Mucosa of rectum (tissue), 2 donors: ENCODE measurements around the gene BEX4.
A peak's percentile ranks its signal among the peaks of the same experiment; 100 is the strongest.

Source experiments
- H3K27ac ChIP-seq, 2 donors: one replicate each; pipeline ENCODE4 v1.7.0; 2013; ENCODE audit warnings: inconsistent platforms in 2 of 2, low read depth in 2 of 2, low read length in 2 of 2
- H3K27me3 ChIP-seq, 2 donors: one replicate each; pipeline ENCODE4 v1.7.0; 2013; ENCODE audit warnings: low read length in 2 of 2; ENCODE audit not compliant: control insufficient read depth in 2 of 2, insufficient read depth in 2 of 2
- H3K36me3 ChIP-seq, 2 donors: one replicate each; pipeline ENCODE4 v1.7.0; 2013; ENCODE audit warnings: low read length in 2 of 2; ENCODE audit not compliant: control insufficient read depth in 2 of 2, insufficient read depth in 2 of 2
- H3K4me1 ChIP-seq, 2 donors: one replicate each; pipeline ENCODE4 v1.7.0; 2013; ENCODE audit warnings: low read length in 2 of 2, mild to moderate bottlenecking in 1 of 2; ENCODE audit not compliant: control insufficient read depth in 2 of 2, insufficient read depth in 2 of 2
- H3K4me3 ChIP-seq, 2 donors: one replicate each; pipeline ENCODE4 v1.7.0; 2013; ENCODE audit warnings: low read length in 2 of 2
- H3K9ac ChIP-seq, 2 donors: one replicate each; pipeline ENCODE4 v1.7.0; 2013; ENCODE audit warnings: low read length in 2 of 2, low read depth in 1 of 2, mild to moderate bottlenecking in 1 of 2
- H3K9me3 ChIP-seq, 2 donors: one replicate each; pipeline ENCODE4 v1.7.0; 2013; ENCODE audit warnings: low read length in 2 of 2; ENCODE audit not compliant: control insufficient read depth in 2 of 2
- donor health status: healthy.
- donor health status: Normal muscosa, but diverticular disease.

The BEX4 gene

DNA sequence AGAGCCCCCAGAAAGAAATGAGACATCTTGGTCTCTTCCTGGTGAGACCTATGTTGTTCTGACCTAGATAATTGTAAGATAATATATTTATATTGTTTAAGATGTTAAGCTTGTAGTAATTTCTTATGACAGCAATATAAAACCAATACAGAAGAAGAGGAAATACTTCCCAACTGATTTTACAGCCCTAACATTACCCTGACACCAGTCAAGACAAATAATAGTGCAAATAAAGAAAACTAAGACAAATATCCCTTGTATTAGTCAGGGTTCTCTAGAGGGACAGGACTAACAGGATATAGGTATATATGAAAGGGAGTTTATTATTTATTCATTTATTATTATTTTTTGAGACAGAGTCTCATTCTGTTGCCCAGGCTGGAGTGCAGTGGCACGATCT lies 21.4 kb downstream of the BEX4 start:
- H3K27me3 ChIP-seq: peaks cover 0 to 3% of the 10 kb centered on the region in 2 donors
- no peak overlapping the region for H3K4me3 ChIP-seq
- peaks cover 3 to 4% of the 10 kb centered on the region in 2 donors for H3K4me1 ChIP-seq
- H3K36me3 ChIP-seq: no peaks in the 10 kb centered on the region
- no peak overlapping the region for H3K9ac ChIP-seq
- H3K27ac ChIP-seq: no peak overlapping the region
- H3K9me3 ChIP-seq: no peaks in the 10 kb centered on the region

DNA sequence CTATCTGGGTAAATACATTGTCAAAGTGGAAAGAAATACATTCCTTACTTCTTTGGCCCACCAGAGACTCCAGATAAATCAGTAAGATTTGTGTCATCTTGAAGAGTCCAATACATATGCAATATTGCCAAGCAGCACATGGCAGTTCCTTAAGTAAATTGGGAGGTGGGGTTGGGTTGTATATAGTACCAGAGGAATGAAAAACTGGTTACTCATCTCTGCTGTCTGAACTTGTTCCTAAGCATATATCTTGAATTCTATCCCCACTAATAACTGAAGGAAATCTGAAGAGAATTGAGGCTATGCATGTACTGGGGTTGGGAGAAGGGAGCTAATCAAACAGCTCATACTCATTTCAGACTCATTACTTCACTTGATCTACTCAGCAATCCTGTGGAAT lies 25.2 kb downstream of the BEX4 start:
- H3K27ac ChIP-seq: no peak overlapping the region
- no peak overlapping the region for H3K4me3 ChIP-seq
- H3K27me3 ChIP-seq: peaks cover 3% of the 10 kb centered on the region in 2 donors
- H3K9ac ChIP-seq: no peak overlapping the region
- no peaks in the 10 kb centered on the region for H3K9me3 ChIP-seq
- H3K4me1 ChIP-seq: no peaks in the 10 kb centered on the region
- H3K36me3 ChIP-seq: no peaks in the 10 kb centered on the region

DNA sequence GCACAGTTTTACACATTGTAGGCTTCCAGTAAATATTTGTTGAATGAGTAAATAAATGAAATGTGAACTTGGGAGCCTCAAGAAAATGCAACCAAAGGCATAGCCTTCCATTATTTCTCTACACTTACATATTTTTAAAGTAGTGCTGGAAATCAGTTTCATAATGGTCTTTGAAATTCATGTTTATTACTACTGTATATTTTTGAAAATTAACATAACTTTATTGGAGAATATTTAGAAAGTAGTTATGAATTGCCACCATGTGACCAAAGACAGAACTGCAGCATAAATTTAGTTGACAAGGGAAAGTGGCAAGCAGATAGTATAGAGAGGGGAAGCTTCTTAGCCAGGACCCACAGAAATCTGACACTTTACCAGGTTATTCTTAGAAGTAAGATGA lies 33.6 kb downstream of the BEX4 start:
- Histone ChIP-seq H3K9me3 (no peaks in the 10 kb centered on the region), H3K36me3 (peaks cover 0 to 5% of the 10 kb centered on the region in 2 donors), H3K27me3 (no peaks in the 10 kb centered on the region), H3K9ac (no peak overlapping the region), H3K4me1 (peaks cover 0 to 3% of the 10 kb centered on the region in 2 donors), H3K4me3 (no peak overlapping the region), H3K27ac (no peak overlapping the region)

DNA sequence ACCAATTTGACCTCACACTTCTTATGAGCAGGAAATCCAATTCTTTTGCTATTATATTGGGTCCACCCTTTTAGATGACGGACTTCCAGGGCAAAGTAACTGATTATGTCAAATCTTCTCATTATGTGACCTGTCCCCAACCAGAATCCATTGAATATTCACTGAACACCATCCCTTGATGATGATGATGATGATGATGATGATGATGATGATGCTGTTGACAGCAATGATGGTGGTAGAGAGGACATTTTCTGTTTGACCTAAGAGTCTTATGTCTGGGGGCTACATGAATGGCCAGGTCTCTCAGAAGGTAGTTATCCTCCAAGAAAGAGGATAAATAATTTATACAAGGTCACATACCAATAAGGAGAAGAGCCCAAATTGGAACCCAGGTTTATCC lies 34.9 kb downstream of the BEX4 start:
- peaks cover 0 to 5% of the 10 kb centered on the region in 2 donors for H3K4me1 ChIP-seq
- H3K27ac ChIP-seq: no peak overlapping the region
- no peaks in the 10 kb centered on the region for H3K9me3 ChIP-seq
- H3K9ac ChIP-seq: no peak overlapping the region
- H3K36me3 ChIP-seq: peaks cover 0 to 5% of the 10 kb centered on the region in 2 donors
- H3K27me3 ChIP-seq: peaks cover 0 to 2% of the 10 kb centered on the region in 2 donors
- no peak overlapping the region for H3K4me3 ChIP-seq

GRCh38 chrX:103250977-103251376 lies 36.1 kb downstream of the BEX4 start:
- Histone ChIP-seq H3K36me3 (peaks cover 0 to 5% of the 10 kb centered on the region in 2 donors), H3K27me3 (peaks cover 0 to 3% of the 10 kb centered on the region in 2 donors), H3K4me1 (peaks cover 0 to 5% of the 10 kb centered on the region in 2 donors), H3K9ac (no peak overlapping the region), H3K27ac (no peak overlapping the region), H3K9me3 (no peaks in the 10 kb centered on the region), H3K4me3 (no peak overlapping the region)

DNA sequence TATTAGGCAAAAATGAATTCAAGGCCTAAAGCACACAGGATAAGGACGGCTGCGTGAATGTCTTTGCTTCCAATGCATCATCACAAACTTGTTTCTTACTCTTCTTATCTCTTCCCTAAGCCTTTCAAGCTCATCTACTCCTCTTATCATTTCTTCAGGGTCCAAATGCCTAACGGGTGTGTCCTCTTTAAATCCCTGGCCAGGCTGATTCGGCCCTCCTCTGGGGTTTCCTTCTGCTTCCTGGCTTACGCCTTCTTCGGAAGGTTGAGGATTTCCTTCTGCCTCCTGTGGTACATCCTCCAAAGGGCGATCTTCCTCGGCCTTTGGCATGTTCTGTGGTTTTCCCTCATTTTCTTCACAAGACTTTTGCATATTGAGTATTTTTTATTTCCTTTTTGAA lies 38.7 kb downstream of the BEX4 start:
- H3K36me3 ChIP-seq: peaks cover 0 to 5% of the 10 kb centered on the region in 2 donors
- peaks cover 0 to 5% of the 10 kb centered on the region in 2 donors for H3K4me1 ChIP-seq
- H3K27me3 ChIP-seq: peaks cover 0 to 6% of the 10 kb centered on the region in 2 donors
- H3K9me3 ChIP-seq: no peaks in the 10 kb centered on the region
- H3K27ac ChIP-seq: peak overlapping the region in 1 of 2 donors; percentile 17
- peak overlapping the region in 1 of 2 donors; percentile 85 for H3K9ac ChIP-seq
- H3K4me3 ChIP-seq: peak overlapping the region; percentile 72 to 92

GRCh38 chrX:103254171-103254824 lies 39.4 kb downstream of the BEX4 start:
- H3K4me3 ChIP-seq: peak overlapping the region; percentile 72 to 92
- no peaks in the 10 kb centered on the region for H3K9me3 ChIP-seq
- H3K36me3 ChIP-seq: peaks cover 0 to 5% of the 10 kb centered on the region in 2 donors
- H3K4me1 ChIP-seq: peaks cover 0 to 5% of the 10 kb centered on the region in 2 donors
- H3K27me3 ChIP-seq: peaks cover 4 to 6% of the 10 kb centered on the region in 2 donors
- H3K9ac ChIP-seq: peak overlapping the region; percentile 80 to 85
- peak overlapping the region; percentile 72 to 84 for H3K27ac ChIP-seq

DNA sequence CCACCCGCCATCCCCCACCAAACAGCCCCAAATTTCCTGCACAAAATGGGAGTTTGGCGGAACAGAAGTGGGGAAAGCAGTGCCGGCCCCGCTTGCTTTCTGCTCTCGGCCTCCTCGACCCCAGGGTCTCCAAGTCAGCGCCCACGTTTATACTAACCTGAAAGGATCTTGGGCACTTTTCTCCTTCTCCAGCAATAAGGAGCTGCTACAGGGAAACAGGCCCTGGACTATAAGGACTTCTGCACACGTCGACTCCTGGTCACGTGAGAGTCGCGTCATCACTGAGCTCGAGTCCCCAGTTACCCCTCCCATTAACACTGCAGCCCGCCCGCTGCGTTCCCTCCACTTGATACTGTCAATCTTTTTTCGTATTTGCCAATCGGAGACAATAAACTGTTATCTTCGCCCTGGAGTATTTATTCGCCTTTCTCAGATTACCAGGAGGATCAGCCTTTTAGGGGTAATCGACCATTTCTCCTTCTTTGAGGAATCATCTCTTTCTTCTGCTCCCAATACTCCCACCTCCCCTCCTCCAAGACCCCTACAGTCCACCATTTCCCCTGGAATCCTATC lies 40.1 kb downstream of the BEX4 start, which contains the start of gene TCEAL8:
Gene TCEAL8, minus strand, starts transcription at position 235 of the 573 bp plus-strand sequence. CDS start 1,176 bp downstream, outside the sequence.
- Histone ChIP-seq H3K4me3 (peak within 1 kb of the TSS; percentile 72 to 92), H3K27ac (peak within 1 kb of the TSS; percentile 72 to 84)

DNA sequence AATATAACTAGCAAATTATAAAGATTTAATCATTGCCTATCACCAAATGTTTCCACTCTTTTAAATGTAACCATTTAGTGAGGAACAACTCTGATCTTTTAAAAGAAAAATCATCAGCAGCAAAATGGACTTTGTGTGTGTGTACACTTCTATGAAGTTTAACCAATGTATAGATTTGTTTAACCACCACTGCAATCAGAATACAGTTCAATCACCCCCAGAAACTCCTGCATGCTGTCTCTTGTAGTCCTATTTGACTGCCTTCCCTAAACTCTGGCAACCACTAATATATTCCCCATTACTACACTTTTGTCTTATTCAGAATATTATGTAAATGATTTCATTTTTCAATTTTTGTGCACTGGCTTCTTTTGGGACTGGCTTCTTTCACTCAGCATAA lies 41.7 kb downstream of the BEX4 start:
- H3K27me3 ChIP-seq: peaks cover 6% of the 10 kb centered on the region in 2 donors
- H3K4me1 ChIP-seq: peaks cover 0 to 5% of the 10 kb centered on the region in 2 donors
- no peaks in the 10 kb centered on the region for H3K9me3 ChIP-seq
- no peak overlapping the region for H3K9ac ChIP-seq
- no peak overlapping the region for H3K4me3 ChIP-seq
- H3K27ac ChIP-seq: no peak overlapping the region
- peaks cover 0 to 5% of the 10 kb centered on the region in 2 donors for H3K36me3 ChIP-seq

More for the DNA sequence above, 40.1 kb downstream of the BEX4 start, which contains the start of gene TCEAL8:
- Histone ChIP-seq H3K9me3 (no peaks in the 10 kb centered on the region), H3K4me1 (peaks cover 0 to 5% of the 10 kb centered on the region in 2 donors), H3K36me3 (peaks cover 0 to 5% of the 10 kb centered on the region in 2 donors), H3K27me3 (peaks cover 6% of the 10 kb centered on the region in 2 donors), H3K9ac (peak within 1 kb of the TSS; percentile 80 to 85)

DNA sequence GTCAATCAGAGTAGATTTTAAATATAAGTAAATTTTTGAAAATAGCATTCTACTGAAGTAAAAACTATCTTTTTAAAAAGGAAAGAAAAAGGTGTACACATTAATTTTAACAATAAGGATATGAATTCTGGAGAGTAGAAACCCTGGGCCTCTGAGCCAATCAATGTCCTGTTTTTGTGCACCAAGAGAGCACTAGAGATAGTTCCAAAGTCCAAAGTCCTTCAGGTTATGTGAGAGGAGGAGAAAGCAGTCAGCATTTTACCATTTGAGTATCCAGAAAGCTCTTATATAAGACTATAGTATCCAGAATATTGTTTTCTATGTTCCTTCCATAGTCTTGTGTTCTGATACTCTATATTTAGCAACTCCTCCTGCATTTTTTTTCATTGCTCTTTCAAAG lies 43.4 kb downstream of the BEX4 start:
- no peaks in the 10 kb centered on the region for H3K9me3 ChIP-seq
- peaks cover 0 to 5% of the 10 kb centered on the region in 2 donors for H3K4me1 ChIP-seq
- H3K4me3 ChIP-seq: no peak overlapping the region
- peaks cover 6% of the 10 kb centered on the region in 2 donors for H3K27me3 ChIP-seq
- H3K36me3 ChIP-seq: no peaks in the 10 kb centered on the region
- H3K27ac ChIP-seq: no peak overlapping the region
- H3K9ac ChIP-seq: no peak overlapping the region
